GM19463 (cell line): ENCODE results near the gene NF2.
"Not testable (repeated sequence)": the region's sequence is repeated elsewhere in the genome, so short reads cannot be mapped to it uniquely, and the experiment has no call there.

ENCODE experiments used
- ATAC-seq: cut with Tn5 transposase; IDR thresholded peaks from one replicate; pipeline ENCODE4 v1.9.1; 2021; ENCODE audit warnings: mild to moderate bottlenecking, moderate library complexity; ENCODE audit not compliant: unreplicated experiment

Gene NF2

DNA sequence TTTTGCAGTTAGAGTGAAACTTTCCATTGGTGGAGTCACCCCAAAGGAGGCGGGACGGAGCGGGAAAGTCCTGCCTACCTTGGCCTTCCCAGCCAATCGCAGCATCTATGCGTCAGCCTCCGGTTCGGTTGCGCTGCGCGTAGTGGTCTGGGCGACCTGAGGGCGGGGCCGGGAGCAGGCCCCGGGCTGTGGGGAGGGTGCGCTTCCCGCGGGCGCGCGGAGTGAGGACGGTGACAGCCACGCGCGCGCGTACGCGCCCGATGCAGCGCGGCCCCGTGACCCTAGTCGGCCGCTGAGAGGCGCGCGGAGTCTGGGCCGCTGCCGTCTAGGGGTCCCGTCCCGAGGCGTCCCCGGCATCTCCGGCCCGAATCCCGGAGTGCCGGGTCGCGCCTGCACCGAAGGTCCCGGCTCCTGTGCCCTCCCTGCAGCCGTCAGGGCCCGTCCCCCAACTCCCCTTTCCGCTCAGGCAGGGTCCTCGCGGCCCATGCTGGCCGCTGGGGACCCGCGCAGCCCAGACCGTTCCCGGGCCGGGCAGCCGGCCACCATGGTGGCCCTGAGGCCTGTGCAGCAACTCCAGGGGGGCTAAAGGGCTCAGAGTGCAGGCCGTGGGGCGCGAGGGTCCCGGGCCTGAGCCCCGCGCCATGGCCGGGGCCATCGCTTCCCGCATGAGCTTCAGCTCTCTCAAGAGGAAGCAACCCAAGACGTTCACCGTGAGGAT is at the start of gene NF2:
TSS of gene NF2 (plus strand) at position 276 of the 718 bp plus-strand sequence. CDS start at position 642, 366 bp downstream.
- ATAC-seq = peak; percentile 96

- ATAC-seq = no peak
Measured at GRCh38 chr22:29555065-29555644, 48.3 kb upstream of the NF2 start.

DNA sequence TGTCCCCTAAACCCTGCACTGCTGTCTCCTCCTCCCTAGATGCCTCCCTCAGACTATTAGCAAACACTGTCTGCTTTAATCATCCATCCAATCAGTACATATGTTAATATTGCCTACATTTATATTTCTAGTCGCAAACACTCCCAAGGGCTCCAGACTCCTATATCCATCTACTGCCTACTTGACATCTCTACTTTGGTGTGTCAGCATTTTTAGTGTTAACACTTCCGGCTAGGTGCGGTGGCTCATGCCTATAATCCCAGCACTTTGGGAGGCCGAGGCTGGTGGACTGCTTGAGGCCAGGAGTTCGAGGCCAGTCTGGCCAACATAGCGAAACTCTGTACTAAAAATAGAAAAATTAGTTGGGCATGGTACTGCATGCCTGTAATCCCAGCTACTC is 44.4 kb upstream of the NF2 start:
- no peak for ATAC-seq

- no peak for ATAC-seq
Measured at GRCh38 chr22:29559853-29560252, 43.6 kb upstream of the NF2 start.

- ATAC-seq = no peak
Measured at GRCh38 chr22:29563652-29564460, 39.6 kb upstream of the NF2 start.

DNA sequence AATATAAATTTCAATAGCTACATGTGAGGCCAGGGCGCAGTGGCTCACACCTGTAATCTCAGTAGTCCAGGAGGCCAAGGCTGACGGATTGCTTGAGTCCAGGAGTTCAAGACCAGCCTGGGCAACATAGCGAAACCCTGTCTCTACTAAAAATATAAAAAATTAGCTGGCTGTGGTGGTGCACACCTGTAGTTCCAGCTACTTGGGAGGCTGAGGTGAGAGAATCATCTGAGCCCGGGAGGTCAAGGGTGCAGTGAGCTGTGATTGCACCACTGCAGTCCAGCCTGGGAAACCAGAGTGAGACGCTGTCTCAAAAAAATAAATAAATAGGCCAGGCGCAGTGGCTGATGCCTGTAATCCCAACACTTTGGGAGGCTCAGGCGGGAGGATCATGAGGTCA is 36.9 kb upstream of the NF2 start:
- not testable (repeated sequence) for ATAC-seq

- no peak for ATAC-seq
Measured at GRCh38 chr22:29567338-29567737, 36.1 kb upstream of the NF2 start.

DNA sequence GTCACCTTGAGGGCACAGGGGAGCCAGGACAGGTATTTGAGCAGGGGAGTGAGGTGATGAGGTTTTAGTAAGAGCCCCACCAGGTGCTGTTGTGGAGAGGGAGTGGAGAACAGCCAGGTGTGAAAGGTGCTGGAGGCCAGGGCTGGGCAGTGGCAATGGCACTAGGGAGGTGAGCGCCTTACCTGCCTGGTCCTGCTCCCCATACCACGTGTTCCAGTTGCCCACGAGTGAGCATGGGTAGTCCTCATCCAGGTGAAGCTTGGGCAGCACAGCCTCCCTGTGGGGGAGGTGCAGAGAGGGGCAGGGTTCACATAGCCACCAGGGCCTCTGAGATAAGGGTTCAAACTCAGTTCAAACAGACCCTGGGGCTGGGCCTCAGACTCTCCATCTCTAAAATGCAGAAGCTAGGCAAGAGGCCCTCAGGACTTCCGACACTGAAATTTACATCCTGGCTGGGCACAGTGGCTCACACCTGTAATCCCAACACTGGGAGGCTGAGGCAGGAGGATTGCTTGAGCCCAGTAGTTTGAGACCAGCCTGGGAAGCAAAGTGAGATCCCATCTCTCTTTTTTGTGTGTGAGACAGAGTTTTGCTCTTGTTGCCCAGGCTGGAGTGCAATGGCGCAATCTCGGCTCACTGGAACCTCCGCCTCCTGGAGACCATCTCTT is 34.3 kb upstream of the NF2 start:
- ATAC-seq = no peak

GRCh38 chr22:29570456-29570855 is 33.0 kb upstream of the NF2 start:
- ATAC-seq = no peak

DNA sequence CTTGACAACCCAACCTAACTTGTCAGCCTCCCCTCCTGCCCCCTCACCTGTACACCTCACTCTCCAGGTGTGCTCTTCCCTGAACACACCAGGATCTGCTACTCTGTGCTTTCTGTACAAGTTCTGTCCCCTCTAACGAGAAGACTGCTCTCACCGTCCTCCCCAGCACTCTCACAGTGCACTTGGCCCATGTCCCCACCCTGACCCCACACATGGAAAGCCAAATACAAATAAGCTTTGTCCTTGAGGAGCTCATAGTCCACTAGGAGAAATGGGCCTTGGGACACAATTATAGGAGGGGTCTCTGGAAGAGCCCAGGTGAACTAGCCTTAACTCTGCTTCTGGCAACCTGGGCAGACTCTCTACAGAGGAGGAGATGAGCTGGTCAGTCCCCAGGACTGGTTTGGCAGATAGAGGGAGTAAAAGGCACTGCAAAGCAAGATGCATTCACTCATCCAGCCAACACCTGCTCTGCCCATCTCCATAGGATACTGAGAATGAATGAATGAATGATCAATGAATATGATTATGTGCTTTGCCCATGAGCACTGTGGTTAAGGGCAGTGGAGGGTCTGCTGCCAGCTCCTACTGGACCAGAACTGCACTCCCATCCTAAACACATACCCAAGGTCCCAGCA is 32.4 kb upstream of the NF2 start:
- ATAC-seq = no peak

GRCh38 chr22:29574762-29575450 is 28.5 kb upstream of the NF2 start:
- ATAC-seq = no peak

- ATAC-seq = no peak
Measured at GRCh38 chr22:29578462-29579200, 24.8 kb upstream of the NF2 start.

DNA sequence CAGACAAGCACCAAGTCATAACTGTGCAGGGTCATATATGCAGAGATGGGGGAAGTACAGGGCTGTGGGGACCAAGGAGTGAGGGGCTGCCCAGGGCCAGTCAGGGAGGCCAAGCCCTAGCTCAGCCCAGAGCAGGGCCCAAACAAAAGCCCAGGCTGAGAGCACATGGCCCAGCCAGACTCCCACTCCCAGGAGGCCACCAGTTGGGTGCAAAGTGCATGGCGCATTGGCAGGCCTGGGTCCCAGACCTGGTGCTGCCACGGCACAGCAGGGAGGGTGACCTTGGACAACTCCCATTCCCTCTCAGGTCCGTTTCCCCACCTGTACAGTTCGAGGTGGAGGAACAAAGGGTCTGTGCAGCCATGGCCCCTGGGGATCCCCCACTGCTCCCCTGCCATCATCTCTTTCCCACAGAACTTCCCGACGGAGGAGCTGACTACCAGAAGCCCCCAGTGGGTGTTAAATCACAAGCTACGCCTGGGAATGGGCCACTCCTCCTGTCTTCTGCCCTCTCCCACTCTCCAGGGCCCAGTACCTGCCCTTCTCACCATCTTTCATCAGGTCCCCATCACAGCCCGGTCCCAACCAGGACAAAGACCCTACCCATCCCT is 23.1 kb upstream of the NF2 start:
- no peak for ATAC-seq

GRCh38 chr22:29581799-29582198 is 21.6 kb upstream of the NF2 start:
- ATAC-seq = no peak

GRCh38 chr22:29584975-29585374 is 18.5 kb upstream of the NF2 start:
- no peak for ATAC-seq

DNA sequence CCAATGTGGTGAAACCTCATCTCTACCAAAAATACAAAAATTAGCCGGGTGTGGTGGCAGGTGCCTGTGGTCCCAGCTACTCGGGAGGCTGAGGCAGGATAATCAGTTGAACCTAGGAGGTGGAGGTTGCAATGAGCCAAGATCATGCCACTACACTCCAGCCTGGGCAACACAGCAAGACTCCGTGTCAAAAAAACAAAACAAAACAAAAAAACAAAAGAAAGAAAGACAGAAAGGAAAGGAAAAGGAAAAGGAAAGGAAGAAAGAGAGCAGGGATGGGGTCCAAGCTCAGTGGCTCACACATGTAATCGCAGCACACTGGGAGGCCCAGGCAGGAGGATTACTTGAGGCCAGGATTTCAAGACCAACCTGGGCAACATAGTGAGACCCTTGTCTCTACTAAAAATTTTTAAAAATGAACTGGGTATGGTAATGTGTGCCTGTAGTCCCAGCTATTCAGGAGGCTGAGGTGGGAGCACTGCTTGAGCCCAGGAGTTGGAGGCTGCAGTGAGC is 17.2 kb upstream of the NF2 start:
- ATAC-seq = not testable (repeated sequence)

DNA sequence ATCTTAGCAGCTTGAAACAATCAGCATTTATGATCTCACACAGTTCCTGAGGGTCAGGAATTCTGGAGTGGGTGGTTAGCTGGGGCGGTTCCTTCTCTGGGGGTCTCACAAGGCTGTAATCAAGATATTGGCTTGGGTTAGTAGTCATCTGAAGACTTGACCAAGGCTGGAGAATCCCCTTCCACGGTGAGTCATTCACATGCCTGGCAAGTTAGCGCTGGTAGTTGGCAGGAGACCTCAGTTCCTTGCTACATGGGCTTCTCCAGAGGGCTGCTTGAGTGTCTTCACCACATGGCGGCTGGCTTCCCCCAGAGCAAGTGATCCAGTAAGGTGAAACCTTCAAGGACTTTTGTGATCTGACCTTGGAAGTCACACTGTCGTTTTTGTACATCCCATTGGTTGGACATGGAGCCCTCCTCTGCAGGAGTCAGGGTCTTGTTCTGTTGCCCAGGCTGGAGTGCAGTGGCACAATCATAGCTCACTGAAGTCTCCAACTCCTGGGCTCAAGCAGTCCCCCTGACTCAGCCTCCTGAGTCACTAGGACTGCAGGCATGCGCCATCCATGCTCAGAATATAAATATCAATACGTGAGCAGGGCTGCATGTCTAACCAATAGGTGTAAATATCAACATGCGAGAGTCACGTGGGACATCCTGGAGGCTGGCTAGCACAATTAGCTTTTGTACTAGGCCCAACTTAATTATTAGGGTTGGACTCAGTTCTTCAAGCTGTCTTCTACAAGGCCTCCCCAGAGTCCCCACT is 15.3 kb upstream of the NF2 start:
- ATAC-seq = no peak

DNA sequence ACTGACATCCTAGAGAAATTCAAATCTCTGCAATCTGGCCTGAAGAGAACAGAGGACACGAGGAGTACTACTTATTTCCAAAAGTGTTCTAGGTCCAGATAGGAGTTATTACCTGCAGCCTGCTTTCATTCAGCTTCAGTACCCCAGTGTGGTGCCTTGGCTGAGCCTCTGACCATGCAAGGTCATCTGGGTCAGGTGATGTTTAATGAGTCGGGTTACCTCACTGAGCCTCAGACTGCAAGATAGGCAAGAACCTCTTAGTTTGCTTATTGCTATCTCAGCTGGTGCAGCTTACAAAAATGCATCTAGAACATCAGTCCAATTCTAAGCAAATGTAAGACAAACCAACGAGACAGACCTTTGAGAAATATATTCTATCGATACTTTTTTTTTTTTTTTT is 9.5 kb upstream of the NF2 start:
- no peak for ATAC-seq
